OCI-LY7 (cell line): ENCODE data around the gene PHLDA3. TPM values are rescaled to one million over a fixed set of nuclear protein-coding genes. Genes with fewer than 3 reads are reported as not detected.

Experiments used
- BruUV-seq: library from RNA; stranded (reverse); fragments of 400-500 nt; replicated peaks from 2 replicates; lab custom pipeline; 2021; lab: Mats Ljungman, UMichigan
- CTCF ChIA-PET: fragments of 300-600 bp; sonication (Branson Sonifier 250); formaldehyde crosslinking; loops from one replicate; lab custom pipeline; 2022; ENCODE audit warnings: antibody characterized with exemption; ENCODE audit not compliant: unreplicated experiment; lab: Charles Lee
- POLR2A ChIA-PET: fragments of 300-600 bp; sonication (Branson Sonifier 250); formaldehyde crosslinking; loops from one replicate; lab custom pipeline; 2022; ENCODE audit warnings: antibody characterized with exemption; lab: Charles Lee
- DNase-seq: peaks from one replicate; pipeline ENCODE4 v3.0.0-alpha.2; 2015; ENCODE audit warnings: low spot score
- H2AFZ ChIP-seq: fragments of 200-600 bp; sonication (generic), shearing (Covaris generic); 2 replicates; pipeline ENCODE4 v1.6.1; 2014; ENCODE audit warnings: mild to moderate bottlenecking, antibody characterized with exemption, low read length, moderate library complexity
- H3K27ac ChIP-seq: fragments of 200-600 bp; sonication (generic); 2 replicates; pipeline ENCODE4 v1.5.1; 2014; ENCODE audit warnings: mixed run types, low read depth, mild to moderate bottlenecking, moderate library complexity, low read length, inconsistent platforms; ENCODE audit not compliant: poor library complexity, severe bottlenecking
- H3K36me3 ChIP-seq: fragments of 200-600 bp; sonication (generic); 2 replicates; pipeline ENCODE4 v1.6.1; 2014; ENCODE audit warnings: mild to moderate bottlenecking, antibody characterized with exemption, low read length, moderate library complexity, mixed read lengths; ENCODE audit not compliant: insufficient read depth
- H3K4me1 ChIP-seq: fragments of 200-600 bp; sonication (generic); 2 replicates; pipeline ENCODE4 v1.5.1; 2014; ENCODE audit warnings: mild to moderate bottlenecking, low read length; ENCODE audit not compliant: insufficient read depth, poor library complexity, severe bottlenecking
- H3K4me2 ChIP-seq: fragments of 200-600 bp; sonication (generic); 2 replicates; pipeline ENCODE4 v1.6.1; 2014; ENCODE audit warnings: mild to moderate bottlenecking, low read length
- H3K4me3 ChIP-seq: fragments of 200-600 bp; sonication (generic); 2 replicates; pipeline ENCODE4 v1.5.1; 2014; ENCODE audit warnings: mild to moderate bottlenecking, low read depth, low read length; ENCODE audit not compliant: poor library complexity, severe bottlenecking
- H3K79me2 ChIP-seq: fragments of 200-600 bp; sonication (generic); 2 replicates; pipeline ENCODE4 v1.6.1; 2016; ENCODE audit warnings: low read depth, mild to moderate bottlenecking, low read length, moderate library complexity, mixed read lengths; ENCODE audit not compliant: insufficient read depth
- H3K9me2 ChIP-seq: fragments of 200-600 bp; sonication (generic); 2 replicates; pipeline ENCODE4 v1.6.1; 2016; ENCODE audit warnings: mild to moderate bottlenecking, low read length, mixed read lengths; ENCODE audit not compliant: insufficient read depth
- H3K9me3 ChIP-seq: fragments of 200-600 bp; sonication (generic); 2 replicates; pipeline ENCODE4 v1.6.1; 2014; ENCODE audit warnings: mild to moderate bottlenecking, mixed run types, low read length, mixed read lengths
- H4K20me1 ChIP-seq: fragments of 200-600 bp; sonication (generic); 2 replicates; pipeline ENCODE4 v1.6.1; 2014; ENCODE audit warnings: mild to moderate bottlenecking, antibody characterized with exemption, low read length, moderate library complexity, mixed read lengths; ENCODE audit not compliant: insufficient read depth
- EZH2phosphoT487 ChIP-seq: fragments of 200-600 bp; sonication (generic); IDR thresholded peaks from 2 replicates; pipeline ENCODE4 v1.6.1; 2018; ENCODE audit warnings: low read depth, borderline replicate concordance, mild to moderate bottlenecking, mixed run types, antibody characterized with exemption, low read length, moderate library complexity, mixed read lengths
- intact Hi-C: fragments of 100-400 bp; cut with micrococcal nuclease; formaldehyde crosslinking; loops from one replicate; pipeline ENCODE4 v1.10.0; 2022; ENCODE audit not compliant: unreplicated experiment
- total RNA-seq, 2 experiments: library from RNA; depleted of rRNA in 1 of 2; stranded (reverse); fragments of >200 nt in 1 of 2; shearing (Covaris generic) in 1 of 2; gene quantifications; 2 replicates each; pipeline ENCODE4 v1.2.3, GENCODE V29; 2014 to 2022
- TF ChIP-seq, protein P1 (sequence below): fragments of 200-600 bp; sonication (generic); conservative IDR thresholded peaks from 2 replicates; pipeline ENCODE4 v1.5.1; 2014; ENCODE audit warnings: mild to moderate bottlenecking, antibody characterized with exemption, low read length, moderate library complexity, mixed read lengths

The PHLDA3 gene
- total RNA-seq, 2 experiments from 2014 or later: not detected

DNA sequence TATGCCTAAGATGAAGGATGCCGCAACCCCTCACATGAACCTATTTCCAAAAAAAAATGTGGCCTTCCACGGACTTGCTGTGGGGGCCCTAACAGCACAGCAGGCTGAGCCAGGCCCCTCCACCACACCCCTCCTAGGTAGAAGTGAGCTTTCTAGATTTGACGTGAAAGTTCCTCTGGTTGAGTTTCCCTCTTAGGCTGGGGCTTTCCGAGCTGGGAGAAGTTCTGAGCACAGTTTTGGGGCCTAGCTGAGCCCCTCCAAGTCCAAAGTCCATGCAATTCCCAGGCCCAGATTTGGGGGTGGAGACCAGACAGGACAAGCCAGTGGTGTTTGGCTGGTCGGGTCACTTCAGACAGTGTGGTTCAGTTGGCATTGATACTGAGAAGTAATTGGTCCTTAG is 13.8 kb upstream of the PHLDA3 start:
- no peak overlapping the region for H3K4me2 ChIP-seq
- BruUV-seq: no TSS peak
- TF ChIP-seq, protein P1, sequence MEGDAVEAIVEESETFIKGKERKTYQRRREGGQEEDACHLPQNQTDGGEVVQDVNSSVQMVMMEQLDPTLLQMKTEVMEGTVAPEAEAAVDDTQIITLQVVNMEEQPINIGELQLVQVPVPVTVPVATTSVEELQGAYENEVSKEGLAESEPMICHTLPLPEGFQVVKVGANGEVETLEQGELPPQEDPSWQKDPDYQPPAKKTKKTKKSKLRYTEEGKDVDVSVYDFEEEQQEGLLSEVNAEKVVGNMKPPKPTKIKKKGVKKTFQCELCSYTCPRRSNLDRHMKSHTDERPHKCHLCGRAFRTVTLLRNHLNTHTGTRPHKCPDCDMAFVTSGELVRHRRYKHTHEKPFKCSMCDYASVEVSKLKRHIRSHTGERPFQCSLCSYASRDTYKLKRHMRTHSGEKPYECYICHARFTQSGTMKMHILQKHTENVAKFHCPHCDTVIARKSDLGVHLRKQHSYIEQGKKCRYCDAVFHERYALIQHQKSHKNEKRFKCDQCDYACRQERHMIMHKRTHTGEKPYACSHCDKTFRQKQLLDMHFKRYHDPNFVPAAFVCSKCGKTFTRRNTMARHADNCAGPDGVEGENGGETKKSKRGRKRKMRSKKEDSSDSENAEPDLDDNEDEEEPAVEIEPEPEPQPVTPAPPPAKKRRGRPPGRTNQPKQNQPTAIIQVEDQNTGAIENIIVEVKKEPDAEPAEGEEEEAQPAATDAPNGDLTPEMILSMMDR: no peak
- TF ChIP-seq EZH2phosphoT487: no peak
- H3K36me3 ChIP-seq: peaks cover 35% of the 10 kb centered on the region
- no peak overlapping the region for H3K4me3 ChIP-seq
- no peaks in the 10 kb centered on the region for H3K9me2 ChIP-seq
- CTCF ChIA-PET: interaction anchor here (1.4 to 5.1 kb wide), 4 partner anchors 22 to 47 kb away, joined by 5 to 82 read pairs (median 10); partner anchors contain the start of gene CSRP1
- intact Hi-C loops: loop anchor here (1.0 kb wide), 3 partner anchors 31 to 222 kb away; no protein-coding TSS in a partner anchor
- H3K27ac ChIP-seq: no peak overlapping the region
- peaks cover 26% of the 10 kb centered on the region for H3K4me1 ChIP-seq
- POLR2A ChIA-PET: interaction anchor here (0.5 to 4.6 kb wide), 6 partner anchors 9 to 258 kb away, joined by 3 to 39 read pairs (median 5); no protein-coding TSS in a partner anchor
- DNase-seq: no peak
- H2AFZ ChIP-seq: no peak overlapping the region
- H3K9me3 ChIP-seq: no peaks in the 10 kb centered on the region
- H3K79me2 ChIP-seq: no peaks in the 10 kb centered on the region
- no peaks in the 10 kb centered on the region for H4K20me1 ChIP-seq

DNA sequence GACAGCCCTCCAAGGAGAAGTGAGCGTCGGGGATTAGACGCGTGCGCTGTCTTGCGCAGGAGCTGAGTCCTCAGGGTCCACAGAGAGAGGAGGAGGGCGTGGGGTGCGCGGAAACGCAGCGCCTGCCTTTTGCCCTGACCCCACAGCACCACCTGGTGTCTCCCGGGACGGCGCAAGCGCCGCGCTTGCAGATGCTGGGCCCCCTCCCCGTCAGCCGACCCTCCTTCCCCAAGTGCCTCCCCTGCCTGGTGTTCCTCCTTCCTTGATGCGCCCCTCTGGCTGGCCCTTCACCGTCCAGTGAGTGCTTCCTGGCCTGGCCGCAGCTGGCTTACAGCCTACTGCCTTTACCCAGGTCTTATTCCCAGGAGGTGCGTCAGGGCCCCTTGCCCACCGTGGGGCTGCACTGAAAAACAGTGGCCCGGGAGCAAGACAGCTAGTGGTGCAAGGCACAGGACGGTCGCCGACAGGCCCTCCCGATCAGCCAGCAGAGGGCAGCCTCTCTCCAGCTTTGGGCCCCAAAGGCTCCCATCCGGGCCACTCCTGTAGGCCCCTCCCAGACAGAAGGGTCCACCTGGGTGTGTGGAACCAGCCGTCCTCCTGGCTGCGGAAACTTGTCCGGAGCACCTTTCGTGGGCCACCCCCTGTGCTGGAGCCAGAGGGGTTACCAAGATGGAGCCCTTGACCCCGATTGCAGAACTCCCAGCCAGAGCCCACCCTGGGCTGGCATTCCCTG is 12.9 kb upstream of the PHLDA3 start:
- no peak overlapping the region for H3K27ac ChIP-seq

More for the DNA sequence above, 12.9 kb upstream of the PHLDA3 start:
- Histone ChIP-seq H4K20me1 (no peaks in the 10 kb centered on the region), H3K4me2 (peak overlapping the region; percentile 72), H3K4me1 (peaks cover 28% of the 10 kb centered on the region), H3K79me2 (no peaks in the 10 kb centered on the region), H3K36me3 (peaks cover 27% of the 10 kb centered on the region), H3K9me2 (no peaks in the 10 kb centered on the region), H3K4me3 (peak overlapping the region; percentile 55), H2AFZ (peak overlapping the region; percentile 79; the same call in 1 of the 2 replicates), H3K9me3 (no peaks in the 10 kb centered on the region)
- TF ChIP-seq EZH2phosphoT487: no peak
- TF ChIP-seq, protein P1: peak; percentile 96
- CTCF ChIA-PET: interaction anchor here (0.6 to 5.1 kb wide), 8 partner anchors 14 to 46 kb away, joined by 3 to 82 read pairs (median 4); partner anchors contain the start of gene CSRP1
- POLR2A ChIA-PET: interaction anchor here (0.7 to 4.6 kb wide), 9 partner anchors 9 to 258 kb away, joined by 3 to 39 read pairs (median 6); no protein-coding TSS in a partner anchor
- BruUV-seq: no TSS peak
- peak; percentile 88 for DNase-seq
- intact Hi-C loops: loop anchor here (1.0 kb wide), 3 partner anchors 31 to 222 kb away; no protein-coding TSS in a partner anchor
